Keratinocyte (primary cell): ENCODE results near the gene TNFSF9. TPM values are rescaled to one million over a fixed set of nuclear protein-coding genes. Genes with fewer than 3 reads are reported as not detected.

Experiments used
- polyA plus RNA-seq, 5 experiments: library from polyadenylated mRNA; depleted of rRNA in 3 of 5; stranded (reverse) in 3 of 5; stranded (forward) in 1 of 5; unstranded in 1 of 5; fragments of >200 nt; gene quantifications; 1 replicate in 1 of 5; 2 replicates in 3 of 5; 3 replicates in 1 of 5; pipeline versions ENCODE4 v1.2.1 to v1.2.3, GENCODE V29; 2011 to 2012; ENCODE audit warnings: missing spikeins in 2 of 5, low read depth in 1 of 5, low replicate concordance in 1 of 5
- small RNA-seq, 3 experiments: library from RNA; depleted of rRNA; stranded (forward); fragments of <200 nt; gene quantifications; one replicate each; pipeline ENCODE3, GENCODE V24; 2012; ENCODE audit warnings: low read depth in 3 of 3, low replicate concordance in 1 of 3; ENCODE audit not compliant: insufficient read length in 3 of 3

TNFSF9 gene
- polyA plus RNA-seq, 1 donor (not counting 4 experiments of a cell fraction or from before 2014, with no cell fraction given): 12.3 TPM

Small RNAs within 50 kb of the gene (small RNA-seq; reads per million reads assigned to genes)
- gene AC010503.2 (0 reads per million in 3 experiments), gene RF00019 (0 reads per million in 3 experiments)

Other genes starting within 250 kb of the TNFSF9 start
- gene ACER1, start 197.4 kb upstream of the TNFSF9 start, polyA plus RNA-seq: 0.38 to 0.66 TPM (median 0.39 TPM) in 3 replicates
- gene CLPP, start 169.5 kb upstream of the TNFSF9 start, polyA plus RNA-seq: 46.8 to 54.3 TPM (median 52.8 TPM) in 3 replicates
- 9.5 to 18.9 TPM (median 9.8 TPM) in 3 replicates for gene ALKBH7, start 158.2 kb upstream of the TNFSF9 start, polyA plus RNA-seq
- gene PSPN, start 155.1 kb upstream of the TNFSF9 start, polyA plus RNA-seq: 0.33 to 0.50 TPM (median 0.36 TPM) in 3 replicates
- 37.3 to 56.9 TPM (median 39.7 TPM) in 3 replicates for gene GTF2F1, start 137.9 kb upstream of the TNFSF9 start, polyA plus RNA-seq
- 41.8 to 98.9 TPM (median 56.6 TPM) in 3 replicates for gene KHSRP, start 106.2 kb upstream of the TNFSF9 start, polyA plus RNA-seq
- 0.09 TPM in 1 of 3 replicates, not detected in the others for gene SLC25A41, start 97.3 kb upstream of the TNFSF9 start, polyA plus RNA-seq
- gene SLC25A23, start 71.2 kb upstream of the TNFSF9 start, polyA plus RNA-seq: 6.4 to 7.7 TPM (median 6.9 TPM) in 3 replicates
- 5.5 to 11.9 TPM (median 6.1 TPM) in 3 replicates for gene CRB3, start 66.8 kb upstream of the TNFSF9 start, polyA plus RNA-seq
- 0.09 to 0.13 TPM in 2 of 3 replicates, not detected in the other for gene DENND1C, start 49.2 kb upstream of the TNFSF9 start, polyA plus RNA-seq
- gene TUBB4A, start 28.7 kb upstream of the TNFSF9 start, polyA plus RNA-seq: not detected in 3 replicates
- 0.22 to 0.53 TPM (median 0.30 TPM) in 3 replicates for gene CD70, start 60.1 kb downstream of the TNFSF9 start, polyA plus RNA-seq
- gene TNFSF14, start 139.1 kb downstream of the TNFSF9 start, polyA plus RNA-seq: 0.01 TPM in 1 of 3 replicates, not detected in the others
- gene C3, start 189.6 kb downstream of the TNFSF9 start, polyA plus RNA-seq: 10.7 to 85.7 TPM (median 14.8 TPM) in 3 replicates
- gene GPR108, start 206.6 kb downstream of the TNFSF9 start, polyA plus RNA-seq: 57.7 to 89.8 TPM (median 62.9 TPM) in 3 replicates
- 34.8 to 43.8 TPM (median 36.2 TPM) in 3 replicates for gene TRIP10, start 208.7 kb downstream of the TNFSF9 start, polyA plus RNA-seq
- gene SH2D3A, start 236.4 kb downstream of the TNFSF9 start, polyA plus RNA-seq: 24.9 to 28.9 TPM (median 28.2 TPM) in 3 replicates
- 0.42 to 0.61 TPM (median 0.50 TPM) in 3 replicates for gene VAV1, start 241.7 kb downstream of the TNFSF9 start, polyA plus RNA-seq